GM12801 (cell line): Measurements from ENCODE around the gene RASL11B.

ENCODE experiments used
- TF ChIP-seq, protein P1 (sequence below): IDR thresholded peaks from one replicate; pipeline ENCODE4 v1.5.1; 2011; ENCODE audit warnings: control low read depth; ENCODE audit not compliant: insufficient read length; ENCODE audit errors: extremely low read depth

Gene RASL11B

DNA sequence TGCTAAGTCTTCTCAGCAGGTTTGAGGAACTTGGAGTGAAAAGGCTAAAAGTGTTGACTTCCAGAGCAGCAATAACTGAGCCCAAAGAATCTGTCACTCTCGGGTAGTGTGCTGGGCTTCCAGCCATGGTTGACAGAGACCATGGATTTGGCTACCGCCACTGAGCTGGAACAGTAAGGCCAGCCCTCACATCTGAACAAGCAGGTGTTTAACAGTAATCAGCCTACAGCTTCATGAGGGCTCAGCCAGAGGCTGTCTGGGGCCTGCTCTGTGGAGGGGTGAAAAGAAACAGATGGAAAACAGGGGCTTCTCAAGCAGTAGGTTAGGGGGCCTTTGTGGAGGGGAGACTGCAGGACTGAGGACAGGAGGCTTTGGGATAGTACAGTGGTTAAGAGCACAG lies 14.9 kb downstream of the RASL11B start:
- TF ChIP-seq, protein P1, sequence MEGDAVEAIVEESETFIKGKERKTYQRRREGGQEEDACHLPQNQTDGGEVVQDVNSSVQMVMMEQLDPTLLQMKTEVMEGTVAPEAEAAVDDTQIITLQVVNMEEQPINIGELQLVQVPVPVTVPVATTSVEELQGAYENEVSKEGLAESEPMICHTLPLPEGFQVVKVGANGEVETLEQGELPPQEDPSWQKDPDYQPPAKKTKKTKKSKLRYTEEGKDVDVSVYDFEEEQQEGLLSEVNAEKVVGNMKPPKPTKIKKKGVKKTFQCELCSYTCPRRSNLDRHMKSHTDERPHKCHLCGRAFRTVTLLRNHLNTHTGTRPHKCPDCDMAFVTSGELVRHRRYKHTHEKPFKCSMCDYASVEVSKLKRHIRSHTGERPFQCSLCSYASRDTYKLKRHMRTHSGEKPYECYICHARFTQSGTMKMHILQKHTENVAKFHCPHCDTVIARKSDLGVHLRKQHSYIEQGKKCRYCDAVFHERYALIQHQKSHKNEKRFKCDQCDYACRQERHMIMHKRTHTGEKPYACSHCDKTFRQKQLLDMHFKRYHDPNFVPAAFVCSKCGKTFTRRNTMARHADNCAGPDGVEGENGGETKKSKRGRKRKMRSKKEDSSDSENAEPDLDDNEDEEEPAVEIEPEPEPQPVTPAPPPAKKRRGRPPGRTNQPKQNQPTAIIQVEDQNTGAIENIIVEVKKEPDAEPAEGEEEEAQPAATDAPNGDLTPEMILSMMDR: no peak

DNA sequence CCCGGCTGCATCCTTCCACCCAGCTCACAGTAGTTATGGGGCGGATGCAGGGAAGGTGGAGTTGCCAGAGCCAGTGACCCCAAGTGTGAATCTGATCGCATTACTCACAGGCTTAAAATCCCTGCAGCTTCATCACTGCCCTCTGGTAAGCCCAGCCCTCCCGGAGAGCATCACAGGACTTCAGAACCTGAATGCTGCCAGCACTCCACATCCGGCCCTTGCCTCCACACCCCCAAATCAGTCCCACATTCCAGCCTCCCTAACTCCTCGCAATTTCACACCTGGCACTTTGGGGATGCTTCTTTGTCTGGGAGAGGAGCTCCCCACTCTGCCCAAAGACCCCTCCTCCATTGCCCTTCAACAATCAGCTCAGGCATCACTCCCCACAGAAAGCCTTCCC lies 15.6 kb downstream of the RASL11B start:
- TF ChIP-seq, protein P1: no peak

DNA sequence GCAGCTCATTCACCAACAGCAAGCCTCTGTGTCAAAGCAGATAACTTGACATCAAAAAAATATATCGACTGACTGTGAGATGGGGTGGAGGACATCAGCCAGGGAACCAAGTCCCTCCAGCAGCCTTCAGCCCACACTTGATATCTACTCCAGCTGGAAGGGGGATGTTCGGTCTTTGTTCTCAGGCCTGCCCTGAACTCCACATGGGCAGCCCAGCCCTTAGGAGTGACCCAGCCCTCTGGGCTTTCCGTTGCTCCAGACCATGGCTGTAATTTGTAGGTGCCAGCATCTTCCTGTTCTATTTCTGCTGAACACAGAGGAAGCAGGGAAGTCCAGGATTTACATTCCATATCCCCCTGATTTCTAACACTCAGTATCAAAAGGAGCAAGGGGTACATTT lies 17.4 kb downstream of the RASL11B start:
- TF ChIP-seq, protein P1: no peak

DNA sequence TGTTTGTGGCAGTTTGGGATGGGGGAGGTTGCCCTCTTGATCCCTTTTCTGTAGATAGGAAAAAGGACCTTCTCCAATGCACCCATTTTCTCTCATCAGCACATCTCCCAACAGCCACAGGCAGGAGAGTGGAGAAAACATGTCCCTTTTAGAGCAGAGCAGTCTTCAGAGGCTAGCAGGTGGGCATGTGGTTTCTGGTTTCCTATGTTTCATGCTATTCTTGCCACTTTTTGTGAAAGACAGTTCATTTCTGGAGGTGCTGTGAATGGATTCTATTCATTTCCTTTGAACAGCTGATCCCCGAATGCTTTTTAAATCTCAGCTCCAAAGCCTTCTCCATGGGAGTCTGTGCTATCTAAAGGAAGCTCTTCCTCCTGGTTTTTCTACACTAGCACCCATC lies 18.9 kb downstream of the RASL11B start:
- TF ChIP-seq, protein P1: no peak

DNA sequence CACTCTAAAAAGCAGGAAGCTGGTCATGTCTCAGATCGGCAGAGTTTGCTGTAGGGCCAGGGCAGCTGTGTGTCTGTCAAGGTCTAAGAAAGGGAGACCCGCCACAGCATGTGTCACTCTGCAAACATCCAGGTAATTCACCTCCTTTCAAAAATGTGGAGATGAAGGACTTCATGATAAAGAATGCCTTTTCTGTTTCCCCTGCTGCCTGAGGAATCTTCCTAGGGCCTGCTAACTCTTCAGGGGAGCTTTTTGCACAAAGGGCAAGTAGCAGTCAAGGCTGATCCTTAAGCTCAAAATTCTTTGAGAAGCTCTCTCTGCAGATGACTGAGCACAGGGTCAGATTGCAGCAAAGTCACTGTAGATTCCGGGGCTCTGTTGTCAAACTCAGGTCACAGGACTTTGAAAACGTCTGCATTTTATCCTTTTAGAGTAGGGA lies 21.1 kb downstream of the RASL11B start:
- TF ChIP-seq, protein P1: no peak

DNA sequence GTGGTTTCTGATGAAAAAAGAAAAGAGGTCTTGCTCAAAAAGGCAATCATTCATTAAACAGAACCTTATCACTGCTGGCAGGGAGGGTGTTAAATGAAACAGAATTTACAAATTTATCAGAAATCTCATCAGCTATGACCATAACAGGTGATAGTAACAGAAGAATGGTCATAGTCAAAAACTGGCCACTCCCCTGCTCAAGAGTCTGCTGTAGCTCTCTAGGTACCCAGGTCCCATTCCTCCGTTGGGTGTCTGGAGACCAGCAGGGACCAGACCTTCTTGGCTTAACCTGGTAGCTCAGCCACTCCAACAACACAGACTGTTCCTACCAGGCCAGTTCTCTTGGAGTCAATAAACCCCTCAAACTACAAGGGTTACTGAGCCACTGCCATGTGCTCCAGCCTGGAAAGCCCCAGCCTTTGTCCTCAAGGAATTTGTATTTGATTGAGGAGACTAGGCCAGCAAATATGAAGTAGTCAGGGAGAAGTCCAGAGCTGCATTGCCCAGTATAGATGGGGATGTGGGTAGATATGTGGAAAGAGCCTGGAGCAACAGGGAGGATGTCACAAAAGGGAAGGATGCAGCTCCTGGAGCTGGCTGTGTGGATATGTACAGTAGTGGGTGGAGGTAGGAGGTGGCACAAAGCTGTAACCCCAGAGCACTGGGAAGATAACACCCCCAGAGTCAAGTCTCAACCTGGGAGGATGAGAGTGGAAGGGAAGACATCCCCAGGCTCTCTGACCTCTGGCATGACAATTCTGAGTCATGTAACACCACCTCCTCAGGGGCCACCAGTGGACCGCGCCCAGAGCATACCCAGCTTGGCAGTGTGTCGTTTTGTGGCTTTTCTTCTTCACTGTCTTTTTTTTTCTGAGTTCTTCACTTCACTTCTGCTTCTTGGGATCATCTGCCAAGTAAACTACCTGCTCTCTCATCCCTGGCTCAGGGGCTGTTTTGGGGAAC lies 21.9 kb downstream of the RASL11B start:
- TF ChIP-seq, protein P1: no peak

DNA sequence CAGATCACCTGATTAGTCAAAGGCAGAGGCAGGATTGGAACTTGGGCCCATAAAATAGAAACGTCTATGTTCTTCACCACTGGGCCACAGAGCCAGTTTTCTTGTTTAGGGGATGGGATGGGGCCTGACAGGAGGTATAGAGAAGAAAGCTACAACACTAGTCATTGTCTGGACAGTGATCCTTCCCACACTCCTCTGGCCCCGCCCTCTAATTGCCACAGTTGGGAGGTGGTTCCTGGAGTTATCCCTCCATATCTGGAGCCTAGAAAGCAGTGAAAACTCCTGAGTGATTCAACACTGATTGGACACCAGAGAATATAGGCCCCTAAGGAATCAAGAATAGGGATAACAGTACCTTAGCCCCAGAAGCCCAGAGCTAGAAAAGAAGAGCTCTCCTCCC lies 22.9 kb downstream of the RASL11B start:
- TF ChIP-seq, protein P1: no peak
